ENCODE results near the gene HSD17B2. TPM values are rescaled to one million over a fixed set of nuclear protein-coding genes. Genes with fewer than 3 reads are reported as not detected.

HSD17B2 gene
- polyA plus RNA-seq, 1 of the 3 experiments (the other 2 are of a cell fraction), result not detected

DNA sequence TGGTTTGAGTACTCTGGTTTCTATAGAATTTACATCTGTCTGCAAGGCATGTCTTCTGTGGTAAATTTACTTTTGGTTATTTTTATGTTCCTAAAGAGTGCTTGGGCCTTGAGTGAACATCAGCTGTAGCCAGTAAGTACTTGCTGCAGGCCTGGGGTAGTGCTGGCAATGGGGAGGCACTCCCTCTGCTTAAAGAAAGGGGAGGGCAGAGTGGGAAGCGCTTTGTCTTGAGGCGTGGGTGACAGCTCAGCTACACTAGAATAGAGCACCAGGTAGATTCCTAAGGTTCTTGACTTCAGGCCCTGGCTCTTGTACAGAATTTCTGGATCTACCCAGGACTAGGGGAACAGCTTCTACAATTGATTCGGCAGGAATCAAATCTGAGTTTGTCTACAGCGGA lies 84.4 kb downstream of the HSD17B2 start:
- Histone ChIP-seq H3K9ac (no peak overlapping the region), H4K20me1 (ENCODE audit: insufficient read depth) (no peaks in the 10 kb centered on the region), H3K4me3 (ENCODE audit: low read depth in 2 of 2, low read length in 1 of 2) (no peak overlapping the region), H3K4me1 (ENCODE audit: control insufficient read depth in 1 of 2, insufficient read depth in 2 of 2, low read depth in 1 of 2, low read length in 1 of 2) (no peaks in the 10 kb centered on the region), H3F3A (replicated peaks; ENCODE audit: insufficient read depth) (no peaks in the 10 kb centered on the region), H3K4me2 (no peak overlapping the region), H3K9me2 (no peaks in the 10 kb centered on the region), H3K27me3 (ENCODE audit: insufficient read depth) (no peaks in the 10 kb centered on the region), H3K36me3 (replicated peaks in 1 of 2; ENCODE audit: control insufficient read depth in 1 of 2, insufficient read depth in 2 of 2, low read length in 1 of 2) (no peaks in the 10 kb centered on the region), H2AFZ (ENCODE audit: low read depth) (no peak overlapping the region), H3K27ac (ENCODE audit: low read depth in 2 of 2, low read length in 1 of 2) (no peak overlapping the region), H3K9me3 (no peaks in the 10 kb centered on the region), H3K79me2 (ENCODE audit: insufficient read depth) (no peaks in the 10 kb centered on the region; the same call in 1 of the 2 replicates)
- 29% methylated on average over 4 of the region's 4 CpGs for WGBS (ENCODE audit: low lambda C conversion rate)
- DNase-seq, result no peak
- TF ChIP-seq, protein P1, sequence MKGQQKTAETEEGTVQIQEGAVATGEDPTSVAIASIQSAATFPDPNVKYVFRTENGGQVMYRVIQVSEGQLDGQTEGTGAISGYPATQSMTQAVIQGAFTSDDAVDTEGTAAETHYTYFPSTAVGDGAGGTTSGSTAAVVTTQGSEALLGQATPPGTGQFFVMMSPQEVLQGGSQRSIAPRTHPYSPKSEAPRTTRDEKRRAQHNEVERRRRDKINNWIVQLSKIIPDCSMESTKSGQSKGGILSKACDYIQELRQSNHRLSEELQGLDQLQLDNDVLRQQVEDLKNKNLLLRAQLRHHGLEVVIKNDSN (IDR thresholded peaks at IDR 0.05; ENCODE audit: borderline replicate concordance, low read depth), result no peak
- TF ChIP-seq SMC3 (IDR thresholded peaks at IDR 0.05; ENCODE audit: low read depth, low read length), result no peak
- no peak for TF ChIP-seq NRF1 (IDR thresholded peaks at IDR 0.05; ENCODE audit: low read depth, low read length)
- TF ChIP-seq EP300 (IDR thresholded peaks at IDR 0.05; ENCODE audit: borderline replicate concordance in 1 of 2, low read depth in 1 of 2, low read length in 1 of 2), result no peak
- TF ChIP-seq, protein P2, sequence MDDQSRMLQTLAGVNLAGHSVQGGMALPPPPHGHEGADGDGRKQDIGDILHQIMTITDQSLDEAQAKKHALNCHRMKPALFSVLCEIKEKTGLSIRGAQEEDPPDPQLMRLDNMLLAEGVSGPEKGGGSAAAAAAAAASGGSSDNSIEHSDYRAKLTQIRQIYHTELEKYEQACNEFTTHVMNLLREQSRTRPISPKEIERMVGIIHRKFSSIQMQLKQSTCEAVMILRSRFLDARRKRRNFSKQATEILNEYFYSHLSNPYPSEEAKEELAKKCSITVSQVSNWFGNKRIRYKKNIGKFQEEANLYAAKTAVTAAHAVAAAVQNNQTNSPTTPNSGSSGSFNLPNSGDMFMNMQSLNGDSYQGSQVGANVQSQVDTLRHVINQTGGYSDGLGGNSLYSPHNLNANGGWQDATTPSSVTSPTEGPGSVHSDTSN (IDR thresholded peaks at IDR 0.05), result no peak
- TF ChIP-seq FOXJ3 (CRISPR knock-in tag; IDR thresholded peaks at IDR 0.05), result no peak
- TF ChIP-seq FOSL2 (IDR thresholded peaks at IDR 0.05; ENCODE audit: borderline replicate concordance, low read depth), result no peak
- no peak for TF ChIP-seq MXI1 (IDR thresholded peaks at IDR 0.05; ENCODE audit: low read depth, low read length)
- TF ChIP-seq TEAD4 (IDR thresholded peaks at IDR 0.05; ENCODE audit: borderline replicate concordance, insufficient read depth), result no peak
- CTCF ChIA-PET, result no interaction called here
- POLR2A ChIA-PET, result no interaction called here

DNA sequence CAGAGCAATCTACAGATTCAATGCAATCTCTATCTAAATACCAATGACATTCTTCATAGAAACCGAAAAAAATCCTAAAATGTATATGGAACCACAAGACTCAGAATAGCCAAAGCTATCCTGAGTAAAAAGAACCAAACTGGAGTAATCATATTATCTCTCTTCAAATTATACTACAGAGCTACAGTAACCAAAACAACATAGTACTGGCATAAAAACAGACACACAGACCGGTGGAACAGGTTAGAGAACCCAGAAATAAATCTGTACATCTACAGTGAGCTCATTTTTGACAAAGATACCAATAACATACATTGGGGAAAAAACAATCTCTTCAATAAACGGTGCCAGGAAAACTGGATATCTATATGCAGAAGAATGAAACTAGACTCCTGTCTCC lies 89.6 kb downstream of the HSD17B2 start:
- Histone ChIP-seq H3K4me3 (ENCODE audit: low read depth in 2 of 2, low read length in 1 of 2) (no peak overlapping the region), H3K9ac (no peak overlapping the region), H4K20me1 (ENCODE audit: insufficient read depth) (no peaks in the 10 kb centered on the region), H2AFZ (ENCODE audit: low read depth) (no peak overlapping the region), H3K4me2 (no peak overlapping the region), H3K9me3 (no peaks in the 10 kb centered on the region), H3K9me2 (no peaks in the 10 kb centered on the region), H3K36me3 (replicated peaks in 1 of 2; ENCODE audit: control insufficient read depth in 1 of 2, insufficient read depth in 2 of 2, low read length in 1 of 2) (no peaks in the 10 kb centered on the region), H3K27ac (ENCODE audit: low read depth in 2 of 2, low read length in 1 of 2) (no peak overlapping the region), H3K27me3 (ENCODE audit: insufficient read depth) (no peaks in the 10 kb centered on the region), H3K79me2 (ENCODE audit: insufficient read depth) (no peaks in the 10 kb centered on the region), H3F3A (replicated peaks; ENCODE audit: insufficient read depth) (no peaks in the 10 kb centered on the region), H3K4me1 (ENCODE audit: control insufficient read depth in 1 of 2, insufficient read depth in 2 of 2, low read depth in 1 of 2, low read length in 1 of 2) (no peaks in the 10 kb centered on the region)
- DNase-seq, result no peak
- ChIA-PET POLR2A (no interaction called here), CTCF (no interaction called here)
- TF ChIP-seq, protein P2 (IDR thresholded peaks at IDR 0.05), result no peak
- TF ChIP-seq SMC3 (IDR thresholded peaks at IDR 0.05; ENCODE audit: low read depth, low read length) (no peak), FOXM1 (IDR thresholded peaks at IDR 0.05; ENCODE audit: low read depth) (no peak), EZH2phosphoT487 (IDR thresholded peaks at IDR 0.05; ENCODE audit: borderline replicate concordance, low read depth) (no peak), TEAD4 (IDR thresholded peaks at IDR 0.05; ENCODE audit: borderline replicate concordance, insufficient read depth) (no peak)
- TF ChIP-seq, protein P3, sequence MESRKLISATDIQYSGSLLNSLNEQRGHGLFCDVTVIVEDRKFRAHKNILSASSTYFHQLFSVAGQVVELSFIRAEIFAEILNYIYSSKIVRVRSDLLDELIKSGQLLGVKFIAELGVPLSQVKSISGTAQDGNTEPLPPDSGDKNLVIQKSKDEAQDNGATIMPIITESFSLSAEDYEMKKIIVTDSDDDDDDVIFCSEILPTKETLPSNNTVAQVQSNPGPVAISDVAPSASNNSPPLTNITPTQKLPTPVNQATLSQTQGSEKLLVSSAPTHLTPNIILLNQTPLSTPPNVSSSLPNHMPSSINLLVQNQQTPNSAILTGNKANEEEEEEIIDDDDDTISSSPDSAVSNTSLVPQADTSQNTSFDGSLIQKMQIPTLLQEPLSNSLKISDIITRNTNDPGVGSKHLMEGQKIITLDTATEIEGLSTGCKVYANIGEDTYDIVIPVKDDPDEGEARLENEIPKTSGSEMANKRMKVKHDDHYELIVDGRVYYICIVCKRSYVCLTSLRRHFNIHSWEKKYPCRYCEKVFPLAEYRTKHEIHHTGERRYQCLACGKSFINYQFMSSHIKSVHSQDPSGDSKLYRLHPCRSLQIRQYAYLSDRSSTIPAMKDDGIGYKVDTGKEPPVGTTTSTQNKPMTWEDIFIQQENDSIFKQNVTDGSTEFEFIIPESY (IDR thresholded peaks at IDR 0.05; ENCODE audit: borderline replicate concordance, low read depth), result no peak
- TF ChIP-seq, protein P1 (IDR thresholded peaks at IDR 0.05; ENCODE audit: borderline replicate concordance, low read depth), result no peak
- WGBS (ENCODE audit: low lambda C conversion rate), result 2% methylated on average over 3 of the region's 3 CpGs

Measured in SK-N-SH (cell line).